GM18951 (cell line): ENCODE data around the gene NR2C1.
"Not testable (repeated sequence)": the region's sequence is repeated elsewhere in the genome, so short reads cannot be mapped to it uniquely, and the experiment has no call there.

Experiments used
- POLR2A ChIP-seq: IDR thresholded peaks from 4 replicates; pipeline ENCODE4 v1.6.1; 2011; ENCODE audit warnings: mild to moderate bottlenecking; ENCODE audit not compliant: insufficient read length, insufficient read depth; ENCODE audit errors: extremely low read depth
- in situ Hi-C: fragments of 300-500 bp; cut with MboI; formaldehyde crosslinking; loops from one replicate; pipeline ENCODE4 v1.12.0; 2022; ENCODE audit warnings: low sequenced_read_pairs, mixed read lengths, inconsistent platforms; ENCODE audit not compliant: unreplicated experiment

NR2C1 gene

GRCh38 chr12:95004610-95005009 lies 68.8 kb downstream of the NR2C1 start:
- no peak for TF ChIP-seq POLR2A
- in situ Hi-C loops: no loop called here

- in situ Hi-C loops: no loop called here
- no peak for TF ChIP-seq POLR2A
Observed at GRCh38 chr12:95003921-95004272, 69.5 kb downstream of the NR2C1 start.

GRCh38 chr12:95003213-95003920 lies 70.1 kb downstream of the NR2C1 start, which contains the start of gene NDUFA12:
NDUFA12 (minus strand) TSS chr12:95003697; CDS start chr12:95003680, 17 bp downstream.
- in situ Hi-C loops: no loop called here
- TF ChIP-seq POLR2A: peak; percentile 95

- in situ Hi-C loops: no loop called here
- no peak for TF ChIP-seq POLR2A
Observed at GRCh38 chr12:95002754-95003153, 70.7 kb downstream of the NR2C1 start.

- in situ Hi-C loops: no loop called here
- no peak for TF ChIP-seq POLR2A
Observed at GRCh38 chr12:94998326-94998725, 75.1 kb downstream of the NR2C1 start.

GRCh38 chr12:94997726-94998125 lies 75.7 kb downstream of the NR2C1 start:
- TF ChIP-seq POLR2A: no peak
- in situ Hi-C loops: no loop called here

GRCh38 chr12:94997061-94997460 lies 76.4 kb downstream of the NR2C1 start:
- in situ Hi-C loops: no loop called here
- TF ChIP-seq POLR2A: no peak

- in situ Hi-C loops: no loop called here
- no peak for TF ChIP-seq POLR2A
Observed at GRCh38 chr12:94994312-94994711, 79.1 kb downstream of the NR2C1 start.

- in situ Hi-C loops: not testable (repeated sequence)
Observed at GRCh38 chr12:94993855-94994254, 79.6 kb downstream of the NR2C1 start.

- in situ Hi-C loops: no loop called here
- no peak for TF ChIP-seq POLR2A
Observed at GRCh38 chr12:94990222-94990621, 83.2 kb downstream of the NR2C1 start.

GRCh38 chr12:94988471-94988870 lies 84.9 kb downstream of the NR2C1 start:
- in situ Hi-C loops: no loop called here

GRCh38 chr12:94987801-94988200 lies 85.6 kb downstream of the NR2C1 start:
- no peak for TF ChIP-seq POLR2A
- in situ Hi-C loops: no loop called here

More at GRCh38 chr12:94988471-94988870, 84.9 kb downstream of the NR2C1 start:
- TF ChIP-seq POLR2A: no peak

- in situ Hi-C loops: no loop called here
- TF ChIP-seq POLR2A: no peak
Observed at GRCh38 chr12:94987076-94987669, 86.2 kb downstream of the NR2C1 start.

- in situ Hi-C loops: not testable (repeated sequence)
Observed at GRCh38 chr12:94985099-94985498, 88.3 kb downstream of the NR2C1 start.
